Retinal pigment epithelial cell (primary cell): ENCODE measurements around the gene LIPE.

ENCODE experiments used
- DNase-seq: peaks from one replicate; pipeline ENCODE4 v3.0.0-alpha.2; 2010; ENCODE audit warnings: low read depth
- H3K4me3 ChIP-seq: 2 replicates; pipeline ENCODE4 v1.5.1; 2011; ENCODE audit warnings: mild to moderate bottlenecking, low read length, control low read depth, moderate library complexity
- TF ChIP-seq, protein P1 (sequence below): conservative IDR thresholded peaks from 2 replicates; pipeline ENCODE4 v1.5.1; 2011; ENCODE audit warnings: low read depth, low read length, control low read depth, inconsistent platforms

LIPE gene

DNA sequence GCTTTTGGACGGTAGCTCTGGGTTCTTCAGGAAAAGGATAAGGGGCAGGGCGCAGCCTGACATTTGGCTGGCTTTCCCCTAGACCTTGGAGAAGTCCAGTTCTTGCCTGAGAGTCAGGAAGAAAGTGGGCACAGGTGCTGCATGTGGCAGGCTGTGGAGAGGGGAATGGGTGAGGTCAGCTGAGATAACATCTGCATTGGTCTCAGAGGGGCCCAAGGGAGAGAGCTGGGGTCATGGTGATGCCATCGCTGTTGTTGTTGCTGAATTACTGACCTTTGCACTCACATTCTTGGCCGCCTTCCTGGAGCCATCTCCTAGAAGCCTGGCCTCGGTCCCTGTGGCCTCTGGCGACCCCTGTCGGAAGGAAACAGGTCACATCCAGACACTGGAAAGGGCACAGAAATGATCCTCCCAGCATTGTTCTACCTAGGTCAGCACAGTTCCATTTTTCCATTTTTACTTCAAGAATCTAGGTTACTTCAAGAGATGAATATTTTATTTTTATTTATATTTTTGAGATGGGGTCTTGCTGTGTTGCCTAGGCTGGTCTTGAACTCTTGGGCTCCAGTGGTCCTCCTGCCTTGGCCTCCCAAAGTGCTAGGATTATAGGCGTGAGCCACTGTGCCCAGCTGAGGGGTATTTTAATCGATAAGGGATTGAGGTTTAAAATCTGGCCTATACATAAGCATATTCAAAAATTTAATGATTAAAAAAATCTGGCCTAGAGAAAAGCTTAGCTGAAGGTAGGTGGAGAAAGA is 6.5 kb upstream of the LIPE start:
- DNase-seq: no peak
- H3K4me3 ChIP-seq: no peak overlapping the region
- TF ChIP-seq, protein P1, sequence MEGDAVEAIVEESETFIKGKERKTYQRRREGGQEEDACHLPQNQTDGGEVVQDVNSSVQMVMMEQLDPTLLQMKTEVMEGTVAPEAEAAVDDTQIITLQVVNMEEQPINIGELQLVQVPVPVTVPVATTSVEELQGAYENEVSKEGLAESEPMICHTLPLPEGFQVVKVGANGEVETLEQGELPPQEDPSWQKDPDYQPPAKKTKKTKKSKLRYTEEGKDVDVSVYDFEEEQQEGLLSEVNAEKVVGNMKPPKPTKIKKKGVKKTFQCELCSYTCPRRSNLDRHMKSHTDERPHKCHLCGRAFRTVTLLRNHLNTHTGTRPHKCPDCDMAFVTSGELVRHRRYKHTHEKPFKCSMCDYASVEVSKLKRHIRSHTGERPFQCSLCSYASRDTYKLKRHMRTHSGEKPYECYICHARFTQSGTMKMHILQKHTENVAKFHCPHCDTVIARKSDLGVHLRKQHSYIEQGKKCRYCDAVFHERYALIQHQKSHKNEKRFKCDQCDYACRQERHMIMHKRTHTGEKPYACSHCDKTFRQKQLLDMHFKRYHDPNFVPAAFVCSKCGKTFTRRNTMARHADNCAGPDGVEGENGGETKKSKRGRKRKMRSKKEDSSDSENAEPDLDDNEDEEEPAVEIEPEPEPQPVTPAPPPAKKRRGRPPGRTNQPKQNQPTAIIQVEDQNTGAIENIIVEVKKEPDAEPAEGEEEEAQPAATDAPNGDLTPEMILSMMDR: peak; percentile 89

GRCh38 chr19:42431486-42431885 is 4.3 kb upstream of the LIPE start:
- no peak for DNase-seq
- no peak overlapping the region for H3K4me3 ChIP-seq
- TF ChIP-seq, protein P1: no peak

DNA sequence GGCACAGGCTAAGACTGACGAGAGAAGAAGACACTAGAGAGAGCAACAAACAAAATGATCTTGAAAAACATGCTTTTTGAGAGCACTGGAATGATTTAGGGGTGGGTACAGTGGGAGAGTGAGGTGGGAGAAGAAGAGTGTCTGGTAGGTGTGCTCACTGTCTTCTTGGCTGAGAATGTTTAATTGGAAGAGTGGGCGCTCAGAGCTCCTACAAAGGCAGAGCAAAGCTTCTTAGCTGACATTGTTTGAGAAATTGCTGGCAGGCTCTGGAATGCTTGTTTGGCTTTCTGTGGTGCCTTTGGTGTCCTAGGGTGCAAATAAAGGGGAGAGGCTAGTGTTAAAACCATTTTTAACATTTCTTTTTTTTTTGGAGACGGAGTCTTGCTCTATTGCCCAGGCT is 1.5 kb upstream of the LIPE start:
- no peak for DNase-seq
- TF ChIP-seq, protein P1: no peak
- H3K4me3 ChIP-seq: no peak overlapping the region

DNA sequence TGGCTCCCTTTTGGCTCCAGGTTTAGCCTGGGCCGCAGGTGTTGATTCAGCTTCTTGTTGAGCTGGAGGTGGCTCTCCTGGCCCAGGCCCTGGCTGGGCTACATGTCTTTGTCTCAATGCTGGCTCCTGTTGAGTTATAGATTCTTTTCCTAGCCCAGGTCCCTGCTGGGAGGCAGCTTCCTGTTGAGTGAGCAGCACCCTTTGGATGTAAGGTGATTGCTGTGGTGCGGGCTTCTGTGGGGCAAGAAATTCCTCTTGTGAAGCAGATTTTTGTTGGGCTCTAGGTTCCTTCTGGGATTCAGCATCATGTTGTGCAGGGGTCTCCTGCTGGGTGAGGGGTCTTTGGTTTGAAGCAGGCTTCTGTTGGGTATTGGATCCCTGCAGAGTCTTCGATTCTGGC is 545 bp downstream of the LIPE start:
- no peak overlapping the region for H3K4me3 ChIP-seq

GRCh38 chr19:42424712-42425131 is 2.5 kb downstream of the LIPE start:
- no peak overlapping the region for H3K4me3 ChIP-seq
- TF ChIP-seq, protein P1: peak; percentile 23
- no peak for DNase-seq

More for the DNA sequence above, 545 bp downstream of the LIPE start:
- no peak for DNase-seq
- TF ChIP-seq, protein P1: no peak

DNA sequence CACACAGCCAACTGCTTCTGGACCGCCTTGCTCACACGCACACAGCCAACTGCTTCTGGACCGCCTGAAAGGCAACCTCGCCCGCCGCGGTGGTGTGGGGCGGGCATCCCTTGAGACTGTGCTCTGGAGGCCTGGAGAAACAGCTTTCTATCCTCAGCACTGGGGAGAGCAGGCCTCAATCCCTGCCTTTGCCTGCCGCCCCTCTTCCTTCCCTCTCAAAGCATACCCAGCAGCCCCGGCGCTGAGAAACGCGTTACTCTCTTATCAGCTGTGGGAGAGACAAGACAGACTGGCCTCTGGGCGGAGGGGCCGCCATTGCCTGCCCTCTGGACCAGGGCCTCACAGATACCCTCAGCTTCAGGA is 2.9 kb downstream of the LIPE start:
- no peak for DNase-seq
- TF ChIP-seq, protein P1: no peak
- no peak overlapping the region for H3K4me3 ChIP-seq
